ENCODE results near the gene PSEN1.

GRCh38 chr14:73223049-73223448 is 86.7 kb downstream of the PSEN1 start:
- TF ChIP-seq CTCF (IDR thresholded peaks at IDR 0.05; ENCODE audit: insufficient read depth, low read length), result no peak
- TF ChIP-seq POLR2AphosphoS5 (IDR thresholded peaks at IDR 0.05; ENCODE audit: low read depth), result no peak
- TF ChIP-seq REST (IDR thresholded peaks at IDR 0.05; ENCODE audit: insufficient replicate concordance, low read depth), result no peak
- no peak for TF ChIP-seq GABPA (IDR thresholded peaks at IDR 0.05; ENCODE audit: low read depth)

All from HL-60 (cell line).